ENCODE results near the gene ZC3H12D.
"Not testable (repeated sequence)": the region's sequence is repeated elsewhere in the genome, so short reads cannot be mapped to it uniquely, and the experiment has no call there.

The ZC3H12D gene

GRCh38 chr6:149484733-149485700 is at the start of gene ZC3H12D:
Gene ZC3H12D (minus strand): TSS chr6:149485014. CDS start chr6:149474543, 10,471 bp downstream.
- peak; percentile 68 to 77 for DNase-seq (ENCODE audit: low read depth in 2 of 2)

GRCh38 chr6:149529650-149530049 is 44.8 kb upstream of the ZC3H12D start:
- DNase-seq (ENCODE audit: low read depth in 2 of 2): no peak

- no peak for DNase-seq (ENCODE audit: low read depth in 2 of 2)
Observed at GRCh38 chr6:149515494-149515893, 30.7 kb upstream of the ZC3H12D start.

- no peak for DNase-seq (ENCODE audit: low read depth in 2 of 2)
Observed at GRCh38 chr6:149513915-149514314, 29.1 kb upstream of the ZC3H12D start.

GRCh38 chr6:149510793-149511512 is 26.1 kb upstream of the ZC3H12D start:
- DNase-seq (ENCODE audit: low read depth in 2 of 2): no peak

GRCh38 chr6:149508485-149508884 is 23.7 kb upstream of the ZC3H12D start:
- no peak for DNase-seq (ENCODE audit: low read depth in 2 of 2)

- no peak for DNase-seq (ENCODE audit: low read depth in 2 of 2)
Observed at GRCh38 chr6:149503872-149504271, 19.1 kb upstream of the ZC3H12D start.

GRCh38 chr6:149503276-149503675 is 18.5 kb upstream of the ZC3H12D start:
- no peak for DNase-seq (ENCODE audit: low read depth in 2 of 2)

GRCh38 chr6:149501768-149502167 is 17.0 kb upstream of the ZC3H12D start:
- DNase-seq (ENCODE audit: low read depth in 2 of 2): no peak

GRCh38 chr6:149501201-149501600 is 16.4 kb upstream of the ZC3H12D start:
- DNase-seq (ENCODE audit: low read depth in 2 of 2): no peak

- no peak for DNase-seq (ENCODE audit: low read depth in 2 of 2)
Observed at GRCh38 chr6:149500096-149500495, 15.3 kb upstream of the ZC3H12D start.

- DNase-seq (ENCODE audit: low read depth in 2 of 2): no peak
Observed at GRCh38 chr6:149499066-149499465, 14.3 kb upstream of the ZC3H12D start.

GRCh38 chr6:149497365-149497764 is 12.6 kb upstream of the ZC3H12D start:
- DNase-seq (ENCODE audit: low read depth in 2 of 2): no peak

GRCh38 chr6:149496597-149496996 is 11.8 kb upstream of the ZC3H12D start:
- DNase-seq (ENCODE audit: low read depth in 2 of 2): not testable (repeated sequence)

GRCh38 chr6:149495349-149496016 is 10.7 kb upstream of the ZC3H12D start:
- not testable (repeated sequence) for DNase-seq (ENCODE audit: low read depth in 2 of 2)

- not testable (repeated sequence) for DNase-seq (ENCODE audit: low read depth in 2 of 2)
Observed at GRCh38 chr6:149494810-149495209, 10.0 kb upstream of the ZC3H12D start.

- DNase-seq (ENCODE audit: low read depth in 2 of 2): no peak
Observed at GRCh38 chr6:149493761-149494320, 9.0 kb upstream of the ZC3H12D start.

- DNase-seq (ENCODE audit: low read depth in 2 of 2): no peak
Observed at GRCh38 chr6:149492798-149493343, 8.1 kb upstream of the ZC3H12D start.

GRCh38 chr6:149489967-149490366 is 5.2 kb upstream of the ZC3H12D start:
- no peak for DNase-seq (ENCODE audit: low read depth in 2 of 2)

- no peak for DNase-seq (ENCODE audit: low read depth in 2 of 2)
Observed at GRCh38 chr6:149488815-149489214, 4.0 kb upstream of the ZC3H12D start.

GRCh38 chr6:149487316-149487715 is 2.5 kb upstream of the ZC3H12D start:
- no peak for DNase-seq (ENCODE audit: low read depth in 2 of 2)

All from stimulated activated CD4-positive, alpha-beta T cell treated with anti-CD3 and anti-CD28 coated beads, Interleukin-15, amount 100 ng/mL, for 48 hours (primary cell).